GM23338 (cell line): Measurements from ENCODE around the gene NOC2L. TPM values are rescaled to one million over a fixed set of nuclear protein-coding genes. Genes with fewer than 3 reads are reported as not detected.

Experiments used
- ATAC-seq: fragments of 200-7000 bp; cut with Tn5 transposase; 3 replicates; pipeline ENCODE4 v1.9.1; 2020
- DNase-seq: peaks from one replicate; pipeline ENCODE4 v3.0.0-alpha.2; 2015; ENCODE audit warnings: low spot score
- H2AFZ ChIP-seq: fragments of 200-600 bp; sonication (generic); 2 replicates; pipeline ENCODE4 v1.8.0; 2016; ENCODE audit warnings: antibody characterized with exemption, mild to moderate bottlenecking, moderate library complexity
- H3F3A ChIP-seq: fragments of 200-600 bp; sonication (generic); replicated peaks from 2 replicates; pipeline ENCODE4 v1.8.0; 2017; ENCODE audit warnings: antibody characterized with exemption, mixed run types, low read depth
- H3K27ac ChIP-seq: fragments of 200-600 bp; sonication (generic); 2 replicates; pipeline ENCODE4 v1.6.1; 2016; ENCODE audit warnings: low read depth
- H3K27me3 ChIP-seq: fragments of 200-600 bp; sonication (generic); 2 replicates; pipeline ENCODE4 v1.8.0; 2016; ENCODE audit warnings: mild to moderate bottlenecking, mixed run types, moderate library complexity; ENCODE audit not compliant: insufficient read depth
- H3K36me3 ChIP-seq: fragments of 200-600 bp; sonication (generic); 2 replicates; pipeline ENCODE4 v1.8.0; 2016; ENCODE audit warnings: mild to moderate bottlenecking; ENCODE audit not compliant: insufficient read depth
- H3K4me1 ChIP-seq: fragments of 200-600 bp; sonication (generic); 2 replicates; pipeline ENCODE4 v1.8.0; 2016; ENCODE audit warnings: mild to moderate bottlenecking, moderate library complexity; ENCODE audit not compliant: insufficient read depth
- H3K4me2 ChIP-seq: fragments of 200-600 bp; sonication (generic); 2 replicates; pipeline ENCODE4 v1.7.1; 2017; ENCODE audit warnings: mixed run types
- H3K4me3 ChIP-seq: fragments of 200-600 bp; sonication (generic); 2 replicates; pipeline ENCODE4 v1.6.1; 2016; ENCODE audit warnings: mixed run types
- H3K79me2 ChIP-seq: fragments of 200-600 bp; sonication (generic); replicated peaks from 2 replicates; pipeline ENCODE4 v1.8.0; 2017; ENCODE audit warnings: mild to moderate bottlenecking; ENCODE audit not compliant: insufficient read depth
- H3K9me2 ChIP-seq: fragments of 200-600 bp; sonication (generic); 2 replicates; pipeline ENCODE4 v1.8.0; 2017; ENCODE audit not compliant: insufficient read depth
- H4K20me1 ChIP-seq: fragments of 200-600 bp; sonication (generic); replicated peaks from 2 replicates; pipeline ENCODE4 v1.8.0; 2017; ENCODE audit warnings: mild to moderate bottlenecking; ENCODE audit not compliant: insufficient read depth
- H3K27ac Mint-ChIP-seq: 2 replicates; pipeline ENCODE4 v1.8.0; 2020; ENCODE audit warnings: inconsistent platforms, mild to moderate bottlenecking, moderate library complexity, mixed read lengths
- H3K27me3 Mint-ChIP-seq: 3 replicates; pipeline ENCODE4 v1.8.0; 2022; ENCODE audit warnings: low read depth, mild to moderate bottlenecking, moderate library complexity, mixed read lengths, inconsistent platforms; ENCODE audit not compliant: insufficient read depth, poor library complexity
- H3K36me3 Mint-ChIP-seq: 3 replicates; pipeline ENCODE4 v1.8.0; 2021; ENCODE audit warnings: low read depth, mild to moderate bottlenecking, inconsistent platforms, moderate library complexity, mixed read lengths
- H3K4me1 Mint-ChIP-seq: 3 replicates; pipeline ENCODE4 v1.8.0; 2020; ENCODE audit warnings: mild to moderate bottlenecking, inconsistent platforms, mixed read lengths
- H3K4me3 Mint-ChIP-seq: 3 replicates; pipeline ENCODE4 v1.8.0; 2021; ENCODE audit warnings: moderate library complexity, mild to moderate bottlenecking, inconsistent platforms, mixed read lengths
- H3K9me3 Mint-ChIP-seq: 3 replicates; pipeline ENCODE4 v1.8.0; 2020; ENCODE audit warnings: moderate library complexity, mild to moderate bottlenecking, inconsistent platforms, mixed read lengths
- CREB1 ChIP-seq: fragments of 250-450 bp; sonication (Bioruptor Pico); IDR thresholded peaks from 2 replicates; pipeline ENCODE4 v1.5.0; 2020; ENCODE audit warnings: low read depth, mild to moderate bottlenecking, moderate library complexity
- ETS1 ChIP-seq: IDR thresholded peaks from 2 replicates; pipeline ENCODE4 v1.6.1; 2016; ENCODE audit warnings: antibody characterized with exemption
- EZH2 ChIP-seq: fragments of 200-600 bp; sonication (generic); IDR thresholded peaks from one replicate; pipeline ENCODE4 v1.8.0; 2017; ENCODE audit warnings: antibody characterized with exemption, mild to moderate bottlenecking, low read depth; ENCODE audit not compliant: unreplicated experiment
- EZH2phosphoT487 ChIP-seq: fragments of 200-600 bp; sonication (generic); IDR thresholded peaks from one replicate; pipeline ENCODE4 v1.8.1; 2018; ENCODE audit warnings: antibody characterized with exemption; ENCODE audit not compliant: unreplicated experiment
- JUNB ChIP-seq: IDR thresholded peaks from one replicate; pipeline ENCODE4 v1.6.1; 2016; ENCODE audit warnings: antibody characterized with exemption; ENCODE audit not compliant: unreplicated experiment
- NANOG ChIP-seq: IDR thresholded peaks from 2 replicates; pipeline ENCODE4 v1.6.1; 2016; ENCODE audit warnings: antibody characterized with exemption, borderline replicate concordance
- POLR2AphosphoS5 ChIP-seq: IDR thresholded peaks from 2 replicates; pipeline ENCODE4 v1.6.1; 2016; ENCODE audit warnings: antibody characterized with exemption, low read depth
- REST ChIP-seq: IDR thresholded peaks from one replicate; pipeline ENCODE4 v1.6.1; 2018; ENCODE audit warnings: antibody characterized with exemption; ENCODE audit not compliant: unreplicated experiment
- STAT1 ChIP-seq: IDR thresholded peaks from one replicate; pipeline ENCODE4 v1.6.1; 2016; ENCODE audit warnings: antibody characterized with exemption; ENCODE audit not compliant: unreplicated experiment
- ZNF114 ChIP-seq: fragments of 250-450 bp; sonication (Bioruptor Pico); IDR thresholded peaks from 2 replicates; pipeline ENCODE4 v1.5.0; 2020; ENCODE audit warnings: mild to moderate bottlenecking, moderate library complexity
- ZNF331 ChIP-seq: fragments of 250-450 bp; sonication (Bioruptor Pico); IDR thresholded peaks from 2 replicates; pipeline ENCODE4 v1.5.0; 2020; ENCODE audit warnings: low read depth, mild to moderate bottlenecking, moderate library complexity
- ZNF462 ChIP-seq: fragments of 250-450 bp; sonication (Bioruptor Pico); IDR thresholded peaks from 2 replicates; pipeline ENCODE4 v1.5.0; 2020; ENCODE audit warnings: mild to moderate bottlenecking, moderate library complexity
- polyA plus RNA-seq: library from polyadenylated mRNA; unstranded; fragments of >200 nt; fragmentation: Nextera tagmentation; extraction: Ambion mirVana; gene quantifications from 2 replicates; pipeline ENCODE4 v1.2.1, GENCODE V29; 2016
- total RNA-seq: library from RNA; depleted of rRNA; stranded (reverse); fragments of >200 nt; shearing (Covaris generic); gene quantifications from 2 replicates; pipeline ENCODE4 v1.2.3, GENCODE V29; 2014
- TF ChIP-seq, protein P1 (sequence below), 2 experiments: fragments of 200-600 bp in 1 of 2; sonication (generic) in 1 of 2; conservative IDR thresholded peaks; 2 replicates each; pipeline versions ENCODE4 v1.5.1 to v1.6.1; 2016 to 2017; ENCODE audit warnings: antibody characterized with exemption in 2 of 2, low read depth in 2 of 2, mild to moderate bottlenecking in 2 of 2, moderate library complexity in 1 of 2

The NOC2L gene
- total and polyA plus RNA-seq, 2 experiments from 2014 or later, result 79.3 to 125 TPM

DNA sequence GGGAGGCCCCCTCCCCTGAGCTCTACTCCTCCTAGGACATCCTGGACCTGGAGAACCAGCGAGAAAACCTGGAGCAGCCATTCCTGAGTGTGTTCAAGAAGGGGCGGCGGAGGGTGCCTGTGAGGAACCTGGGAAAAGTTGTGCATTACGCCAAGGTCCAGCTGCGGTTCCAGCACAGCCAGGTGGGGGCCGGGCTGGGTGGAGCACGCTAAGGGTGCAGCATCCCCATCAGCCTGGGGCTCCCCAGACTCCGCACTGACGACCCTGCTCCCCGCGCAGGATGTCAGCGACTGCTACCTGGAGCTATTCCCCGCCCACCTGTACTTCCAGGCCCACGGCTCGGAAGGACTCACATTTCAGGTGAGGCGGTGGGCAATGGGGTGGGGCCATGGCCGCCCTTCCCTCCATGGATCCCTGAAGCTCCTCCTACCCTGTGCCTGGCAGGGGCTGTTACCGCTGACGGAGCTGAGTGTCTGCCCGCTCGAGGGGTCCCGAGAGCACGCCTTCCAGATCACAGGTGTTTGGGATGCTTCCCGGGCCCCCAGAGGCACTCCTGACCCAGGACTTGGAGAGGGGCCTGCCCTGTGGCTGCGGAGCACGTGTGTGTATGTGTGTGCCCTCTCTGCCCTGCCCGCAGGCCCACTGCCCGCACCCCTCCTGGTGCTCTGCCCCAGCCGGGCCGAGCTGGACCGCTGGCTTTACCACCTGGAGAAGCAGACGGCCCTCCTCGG, 11.4 kb upstream of the NOC2L start:
- peaks cover 7% of the 10 kb centered on the region for H3F3A ChIP-seq
- peak; percentile 49 for ATAC-seq

More for the DNA sequence above, 11.4 kb upstream of the NOC2L start:
- Histone ChIP-seq H2AFZ (no peak overlapping the region), H3K9me2 (no peaks in the 10 kb centered on the region), H3K27me3 (peaks cover 40% of the 10 kb centered on the region), H4K20me1 (0 out of 2 replicates have a peak, but pooled peaks cover 2% of the 10 kb centered on the region), H3K4me3 (peak overlapping the region; percentile 41; the same call in 1 of the 2 replicates), H3K4me1 (no peaks in the 10 kb centered on the region; the same call in 1 of the 2 replicates), H3K36me3 (no peaks in the 10 kb centered on the region), H3K79me2 (no peaks in the 10 kb centered on the region), H3K4me2 (peak overlapping the region; percentile 71), H3K27ac (no peak overlapping the region)
- DNase-seq, result peak; percentile 71
- no peaks in the 10 kb centered on the region for H3K9me3 Mint-ChIP-seq
- H3K27ac Mint-ChIP-seq, result no peak overlapping the region
- no peaks in the 10 kb centered on the region for H3K36me3 Mint-ChIP-seq
- H3K4me1 Mint-ChIP-seq, result no peaks in the 10 kb centered on the region; the same call in 2 of the 3 replicates
- TF ChIP-seq ETS1, result no peak
- TF ChIP-seq REST, result no peak
- no peak for TF ChIP-seq POLR2AphosphoS5
- TF ChIP-seq ZNF462, result no peak
- no peak for TF ChIP-seq ZNF331 (CRISPR knock-in tag)
- no peak for TF ChIP-seq NANOG
- TF ChIP-seq CREB1 (CRISPR knock-in tag), result no peak
- TF ChIP-seq JUNB, result no peak
- TF ChIP-seq EZH2, result no peak
- TF ChIP-seq ZNF114 (CRISPR knock-in tag), result no peak
- no peak for TF ChIP-seq EZH2phosphoT487
- TF ChIP-seq, protein P1, sequence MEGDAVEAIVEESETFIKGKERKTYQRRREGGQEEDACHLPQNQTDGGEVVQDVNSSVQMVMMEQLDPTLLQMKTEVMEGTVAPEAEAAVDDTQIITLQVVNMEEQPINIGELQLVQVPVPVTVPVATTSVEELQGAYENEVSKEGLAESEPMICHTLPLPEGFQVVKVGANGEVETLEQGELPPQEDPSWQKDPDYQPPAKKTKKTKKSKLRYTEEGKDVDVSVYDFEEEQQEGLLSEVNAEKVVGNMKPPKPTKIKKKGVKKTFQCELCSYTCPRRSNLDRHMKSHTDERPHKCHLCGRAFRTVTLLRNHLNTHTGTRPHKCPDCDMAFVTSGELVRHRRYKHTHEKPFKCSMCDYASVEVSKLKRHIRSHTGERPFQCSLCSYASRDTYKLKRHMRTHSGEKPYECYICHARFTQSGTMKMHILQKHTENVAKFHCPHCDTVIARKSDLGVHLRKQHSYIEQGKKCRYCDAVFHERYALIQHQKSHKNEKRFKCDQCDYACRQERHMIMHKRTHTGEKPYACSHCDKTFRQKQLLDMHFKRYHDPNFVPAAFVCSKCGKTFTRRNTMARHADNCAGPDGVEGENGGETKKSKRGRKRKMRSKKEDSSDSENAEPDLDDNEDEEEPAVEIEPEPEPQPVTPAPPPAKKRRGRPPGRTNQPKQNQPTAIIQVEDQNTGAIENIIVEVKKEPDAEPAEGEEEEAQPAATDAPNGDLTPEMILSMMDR (conservative IDR thresholded peaks at IDR 0.05; ENCODE audit: low read depth in 2 of 2), result no peak
- no peak for TF ChIP-seq STAT1
- H3K27me3 Mint-ChIP-seq, result peaks cover 38% of the 10 kb centered on the region
- H3K4me3 Mint-ChIP-seq, result peak overlapping the region; percentile 36; the same call in 1 of the 3 replicates
